Islet of Langerhans (tissue), 1 donor: ENCODE data around the gene SPRR2E.
A peak's percentile ranks its signal among the peaks of the same experiment; 100 is the strongest.
"Not testable (repeated sequence)": the region's sequence is repeated elsewhere in the genome, so short reads cannot be mapped to it uniquely, and the experiment has no call there.

ENCODE experiments used
- FAIRE-seq: peaks from one replicate; lab custom pipeline; 2011; peaks lifted over from hg19 to GRCh38; lab: Jason Lieb, UNC

Gene SPRR2E

GRCh38 chr1:153058826-153059784 lies 35.2 kb downstream of the SPRR2E start:
- FAIRE-seq = peak; percentile 36

- no peak for FAIRE-seq
Observed at GRCh38 chr1:153058154-153058553, 36.2 kb downstream of the SPRR2E start.

- FAIRE-seq = no peak
Observed at GRCh38 chr1:153057375-153057774, 37.0 kb downstream of the SPRR2E start, which contains the start of gene SPRR2A. SPRR2A (minus strand) TSS chr1:153057512; CDS start chr1:153056735, 777 bp downstream.

GRCh38 chr1:153056111-153056510 lies 38.2 kb downstream of the SPRR2E start:
- not testable (repeated sequence) for FAIRE-seq

GRCh38 chr1:153049211-153049610 lies 45.1 kb downstream of the SPRR2E start:
- no peak for FAIRE-seq
